IPS-11a (cell line): Measurements from ENCODE around the gene COQ10A.

Source experiments
- H3K4me3 ChIP-seq: one replicate; pipeline ENCODE4 v1.5.1; 2013; ENCODE audit warnings: low read depth, low read length, control low read depth

The COQ10A gene

GRCh38 chr12:56311003-56311402 lies 44.3 kb downstream of the COQ10A start:
- no peak overlapping the region for H3K4me3 ChIP-seq

DNA sequence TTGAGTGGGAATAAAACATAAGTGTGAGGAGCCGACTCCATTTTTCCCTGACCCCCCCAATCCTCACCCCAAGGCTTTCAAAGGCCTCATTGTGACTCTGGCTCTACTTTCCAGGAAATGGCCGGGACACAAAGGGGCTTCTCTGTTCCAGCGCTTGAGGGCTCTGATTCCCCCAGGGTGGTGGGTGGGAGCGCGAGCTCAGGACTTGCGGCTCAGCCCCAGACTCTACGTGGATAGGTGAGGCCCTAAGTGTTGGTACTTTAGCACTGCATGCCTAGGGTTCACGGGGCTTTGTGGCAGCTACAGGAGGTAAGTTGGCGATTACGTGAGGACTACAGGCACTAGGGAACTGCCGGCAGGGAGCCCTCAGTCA lies 48.5 kb downstream of the COQ10A start:
- peak overlapping the region; percentile 100 for H3K4me3 ChIP-seq

DNA sequence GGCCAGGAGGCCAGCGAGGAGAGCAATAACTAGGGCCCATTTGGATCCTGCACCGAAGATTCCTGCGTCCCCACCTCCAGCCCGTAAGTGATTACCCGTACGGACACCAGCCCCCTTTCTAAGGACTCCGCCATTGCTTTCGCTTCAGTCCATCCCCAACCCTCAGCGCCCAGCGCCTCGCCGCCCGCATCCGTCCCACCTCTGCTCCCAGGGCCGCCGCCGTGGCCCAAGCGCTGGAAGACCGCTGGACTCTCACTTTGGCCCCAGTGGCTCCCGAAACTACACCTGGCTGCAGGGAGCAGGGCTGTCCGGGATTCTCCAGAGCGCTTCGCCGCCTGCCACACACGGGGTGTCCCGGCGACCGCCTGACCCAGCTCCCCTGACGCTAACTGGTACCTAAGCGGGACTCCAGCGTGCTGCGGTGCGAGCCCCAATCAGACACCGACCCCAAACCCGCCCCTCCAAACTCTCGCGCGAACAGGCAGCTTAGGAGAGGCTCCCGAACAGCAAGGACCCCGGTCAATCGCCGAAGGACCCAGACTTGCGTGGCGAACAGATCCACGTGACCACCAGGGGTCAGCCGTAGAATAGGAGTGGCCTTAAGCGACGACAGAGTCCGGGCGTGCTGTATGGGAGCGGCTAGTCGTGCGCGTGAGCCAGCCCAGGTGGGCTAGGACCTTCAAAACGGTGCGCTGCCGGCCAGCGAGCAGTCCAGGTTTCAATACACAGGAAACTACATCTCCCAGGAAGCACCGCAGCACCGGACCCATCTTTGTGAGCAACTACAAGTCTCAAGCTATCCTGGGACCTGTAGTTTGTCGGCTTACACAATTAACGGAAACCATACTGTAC lies 49.1 kb downstream of the COQ10A start, which contains the start of gene CNPY2:
CNPY2 (minus strand) TSS at position 367 of the 852 bp plus-strand sequence. CDS start 771 bp downstream, outside the sequence.
- peak within 1 kb of the TSS; percentile 100 for H3K4me3 ChIP-seq

DNA sequence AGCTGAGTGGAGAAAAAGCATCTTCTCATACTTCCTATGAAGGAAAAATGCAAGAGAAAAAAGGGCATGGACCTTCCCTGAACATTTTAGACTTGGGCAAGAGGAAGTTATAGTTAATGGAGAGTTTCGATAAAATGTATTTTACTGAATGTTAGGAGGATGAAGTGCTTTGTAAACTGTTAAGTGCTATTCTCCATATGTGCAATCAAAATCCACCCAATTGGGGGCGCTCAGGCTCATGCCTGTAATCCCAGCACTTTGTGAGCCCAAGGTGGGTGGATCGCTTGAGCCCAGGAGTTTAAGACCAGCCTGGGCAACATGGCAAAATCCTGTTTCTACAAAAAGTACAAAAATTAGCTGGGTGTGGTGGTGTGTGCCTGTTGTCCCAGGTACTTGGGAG lies 50.9 kb downstream of the COQ10A start:
- no peak overlapping the region for H3K4me3 ChIP-seq
